Caco-2 (cell line): ENCODE results near the gene FAM50B. TPM values are rescaled to one million over a fixed set of nuclear protein-coding genes. Genes with fewer than 3 reads are reported as not detected.

Experiments used
- BruUV-seq: library from RNA; stranded (reverse); fragments of 400-500 nt; replicated peaks from 2 replicates; lab custom pipeline; 2021; lab: Mats Ljungman, UMichigan
- CTCF ChIA-PET: fragments of 300-600 bp; sonication (Branson Sonifier 250); formaldehyde crosslinking; loops from one replicate; lab custom pipeline; 2022; ENCODE audit warnings: antibody characterized with exemption; lab: Charles Lee
- POLR2A ChIA-PET: fragments of 300-600 bp; sonication (Branson Sonifier 250); formaldehyde crosslinking; loops from one replicate; lab custom pipeline; 2022; ENCODE audit warnings: antibody characterized with exemption; lab: Charles Lee
- DNase-seq, 2 experiments: peaks; one replicate each; pipeline versions ENCODE4 v3.0.0 to v3.0.0-alpha.2; 2020 to 2022
- H3K27me3 ChIP-seq: replicated peaks from 2 replicates; pipeline ENCODE4 v1.6.0; 2011; ENCODE audit warnings: low read length; ENCODE audit not compliant: control insufficient read depth, insufficient read depth
- H3K36me3 ChIP-seq: 2 replicates; pipeline ENCODE4 v1.5.1; 2011; ENCODE audit warnings: low read length; ENCODE audit not compliant: control insufficient read depth, insufficient read depth
- H3K4me1 ChIP-seq: fragments of 250-450 bp; sonication (Bioruptor Pico); 2 replicates; pipeline ENCODE4 v1.5.1; 2020; ENCODE audit warnings: mild to moderate bottlenecking
- H3K4me3 ChIP-seq: 2 replicates; pipeline ENCODE4 v1.5.1; 2011; ENCODE audit warnings: low read depth, mild to moderate bottlenecking, control low read depth, low read length
- H3K9me3 ChIP-seq: fragments of 250-450 bp; sonication (Bioruptor Pico); 2 replicates; pipeline ENCODE4 v1.5.1; 2020; ENCODE audit warnings: mild to moderate bottlenecking, moderate library complexity
- H3K27ac Mint-ChIP-seq: one replicate; pipeline ENCODE4 v1.8.0; 2022; ENCODE audit warnings: mixed read lengths; ENCODE audit not compliant: unreplicated experiment
- H3K27me3 Mint-ChIP-seq: one replicate; pipeline ENCODE4 v1.8.0; 2022; ENCODE audit warnings: mixed read lengths; ENCODE audit not compliant: insufficient read depth, unreplicated experiment
- H3K36me3 Mint-ChIP-seq: one replicate; pipeline ENCODE4 v1.8.0; 2022; ENCODE audit warnings: mild to moderate bottlenecking, mixed read lengths; ENCODE audit not compliant: insufficient read depth, unreplicated experiment
- H3K4me1 Mint-ChIP-seq: one replicate; pipeline ENCODE4 v1.8.0; 2022; ENCODE audit warnings: low read depth, mixed read lengths; ENCODE audit not compliant: unreplicated experiment
- H3K4me3 Mint-ChIP-seq: one replicate; pipeline ENCODE4 v1.8.0; 2022; ENCODE audit warnings: mild to moderate bottlenecking, moderate library complexity, mixed read lengths; ENCODE audit not compliant: unreplicated experiment
- H3K9me3 Mint-ChIP-seq: one replicate; pipeline ENCODE4 v1.8.0; 2022; ENCODE audit warnings: mixed read lengths; ENCODE audit not compliant: unreplicated experiment
- intact Hi-C: fragments of 100-400 bp; cut with micrococcal nuclease; formaldehyde crosslinking; loops from one replicate; pipeline ENCODE4 v1.10.0; 2022; ENCODE audit not compliant: unreplicated experiment
- total RNA-seq: library from RNA; stranded (reverse); gene quantifications from 2 replicates; pipeline ENCODE4 v1.2.3, GENCODE V29; 2022
- TF ChIP-seq, protein P1 (sequence below), 2 experiments: fragments of 200-600 bp in 1 of 2; IDR thresholded peaks; 1 replicate in 1 of 2; 2 replicates in 1 of 2; pipeline versions ENCODE4 v1.5.1 to v1.8.0; 2011 to 2022; ENCODE audit warnings: antibody characterized with exemption in 1 of 2, control low read depth in 1 of 2, inconsistent platforms in 1 of 2, low read depth in 1 of 2, low read length in 1 of 2, mild to moderate bottlenecking in 1 of 2, moderate library complexity in 1 of 2; ENCODE audit not compliant: insufficient read depth in 1 of 2, severe bottlenecking in 1 of 2, unreplicated experiment in 1 of 2

FAM50B gene
- total RNA-seq, 1 experiment from 2014 or later = not detected

DNA sequence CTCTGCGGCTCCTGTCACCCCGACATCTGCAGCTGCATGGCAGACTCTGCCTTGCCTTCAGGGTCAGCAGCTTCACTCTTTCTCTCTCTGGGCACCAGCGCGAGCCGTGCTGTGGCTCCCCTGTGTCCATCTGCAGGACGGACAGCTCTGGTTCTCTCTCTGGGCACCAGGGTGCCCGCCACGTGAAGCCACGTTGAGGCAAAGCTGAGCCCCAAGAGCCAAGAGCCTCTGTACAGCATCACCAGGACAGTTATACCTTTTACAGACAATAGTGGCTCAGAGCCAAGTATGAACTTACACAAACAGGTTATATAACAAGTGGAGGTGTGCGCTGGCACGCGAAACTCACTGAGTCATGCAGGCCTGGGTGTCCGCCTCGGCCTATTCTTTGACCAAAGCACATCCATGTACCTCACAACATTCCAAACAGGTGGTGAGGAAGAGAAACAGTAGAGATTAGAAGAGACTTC, 50.8 kb downstream of the FAM50B start:
- intact Hi-C loops = no loop called here
- DNase-seq = no peak
- H3K27me3 Mint-ChIP-seq = no peaks in the 10 kb centered on the region
- Histone ChIP-seq H3K27me3 (no peaks in the 10 kb centered on the region), H3K36me3 (no peaks in the 10 kb centered on the region), H3K9me3 (peaks cover 26% of the 10 kb centered on the region), H3K4me3 (no peak overlapping the region), H3K4me1 (peaks cover 8% of the 10 kb centered on the region; the same call in 1 of the 2 replicates)
- no peaks in the 10 kb centered on the region for H3K36me3 Mint-ChIP-seq
- no peaks in the 10 kb centered on the region for H3K4me1 Mint-ChIP-seq
- no peak overlapping the region for H3K4me3 Mint-ChIP-seq
- CTCF ChIA-PET = no interaction called here
- POLR2A ChIA-PET = no interaction called here
- TF ChIP-seq, protein P1, sequence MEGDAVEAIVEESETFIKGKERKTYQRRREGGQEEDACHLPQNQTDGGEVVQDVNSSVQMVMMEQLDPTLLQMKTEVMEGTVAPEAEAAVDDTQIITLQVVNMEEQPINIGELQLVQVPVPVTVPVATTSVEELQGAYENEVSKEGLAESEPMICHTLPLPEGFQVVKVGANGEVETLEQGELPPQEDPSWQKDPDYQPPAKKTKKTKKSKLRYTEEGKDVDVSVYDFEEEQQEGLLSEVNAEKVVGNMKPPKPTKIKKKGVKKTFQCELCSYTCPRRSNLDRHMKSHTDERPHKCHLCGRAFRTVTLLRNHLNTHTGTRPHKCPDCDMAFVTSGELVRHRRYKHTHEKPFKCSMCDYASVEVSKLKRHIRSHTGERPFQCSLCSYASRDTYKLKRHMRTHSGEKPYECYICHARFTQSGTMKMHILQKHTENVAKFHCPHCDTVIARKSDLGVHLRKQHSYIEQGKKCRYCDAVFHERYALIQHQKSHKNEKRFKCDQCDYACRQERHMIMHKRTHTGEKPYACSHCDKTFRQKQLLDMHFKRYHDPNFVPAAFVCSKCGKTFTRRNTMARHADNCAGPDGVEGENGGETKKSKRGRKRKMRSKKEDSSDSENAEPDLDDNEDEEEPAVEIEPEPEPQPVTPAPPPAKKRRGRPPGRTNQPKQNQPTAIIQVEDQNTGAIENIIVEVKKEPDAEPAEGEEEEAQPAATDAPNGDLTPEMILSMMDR (IDR thresholded peaks at IDR 0.05; ENCODE audit: insufficient read depth in 1 of 2, low read depth in 1 of 2, low read length in 1 of 2, severe bottlenecking in 1 of 2, unreplicated experiment in 1 of 2) = no peak
- no peak overlapping the region for H3K27ac Mint-ChIP-seq
- H3K9me3 Mint-ChIP-seq = peaks cover 20% of the 10 kb centered on the region
- BruUV-seq = no TSS peak

Other genes with a start within 250 kb of the FAM50B start
- gene PXDC1, start 97.7 kb upstream of the FAM50B start, total RNA-seq = 36.9 and 42.9 TPM in 2 replicates
- gene FAM217A, start 229.8 kb downstream of the FAM50B start, total RNA-seq = not detected in 2 replicates